ENCODE results near the gene GMDS. TPM values are rescaled to one million over a fixed set of nuclear protein-coding genes. Genes with fewer than 3 reads are reported as not detected.

GMDS gene
- total RNA-seq, 1 experiment from 2014 or later, result 31.1 TPM

DNA sequence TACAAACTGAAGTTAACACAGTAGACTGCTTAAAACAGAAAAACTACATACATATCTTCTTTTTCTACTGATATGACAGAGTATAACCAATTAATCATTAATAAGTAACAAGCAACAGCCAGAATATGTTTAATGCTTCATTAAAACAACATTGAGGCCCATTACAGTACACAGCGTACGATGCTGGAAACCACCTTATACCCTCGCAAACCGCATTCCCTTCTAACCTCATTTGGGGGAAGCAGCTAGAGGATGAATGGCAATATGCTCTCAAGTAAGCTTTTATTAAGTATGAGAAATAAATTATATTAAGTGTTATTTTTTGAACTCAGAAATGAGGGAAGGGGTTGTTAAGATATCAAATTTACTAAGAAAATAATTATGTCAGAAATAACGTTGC lies 142.4 kb downstream of the GMDS start:
- Mint-ChIP-seq H3K4me1 (ENCODE audit: low read depth, unreplicated experiment) (peaks cover 7% of the 10 kb centered on the region), H3K36me3 (ENCODE audit: insufficient read depth, unreplicated experiment) (no peaks in the 10 kb centered on the region), H3K27ac (ENCODE audit: unreplicated experiment) (no peak overlapping the region), H3K4me3 (ENCODE audit: unreplicated experiment) (no peak overlapping the region), H3K27me3 (ENCODE audit: insufficient read depth, unreplicated experiment) (no peaks in the 10 kb centered on the region), H3K9me3 (ENCODE audit: unreplicated experiment) (no peaks in the 10 kb centered on the region)
- no peaks in the 10 kb centered on the region for H3K36me3 ChIP-seq (ENCODE audit: control insufficient read depth, insufficient read depth, low read length)
- no TSS peak for BruUV-seq (replicated peaks)
- ChIA-PET CTCF (no interaction called here), POLR2A (no interaction called here)
- no peak overlapping the region for H3K4me3 ChIP-seq (ENCODE audit: low read depth, low read length)
- no peak for DNase-seq
- TF ChIP-seq, protein P1, sequence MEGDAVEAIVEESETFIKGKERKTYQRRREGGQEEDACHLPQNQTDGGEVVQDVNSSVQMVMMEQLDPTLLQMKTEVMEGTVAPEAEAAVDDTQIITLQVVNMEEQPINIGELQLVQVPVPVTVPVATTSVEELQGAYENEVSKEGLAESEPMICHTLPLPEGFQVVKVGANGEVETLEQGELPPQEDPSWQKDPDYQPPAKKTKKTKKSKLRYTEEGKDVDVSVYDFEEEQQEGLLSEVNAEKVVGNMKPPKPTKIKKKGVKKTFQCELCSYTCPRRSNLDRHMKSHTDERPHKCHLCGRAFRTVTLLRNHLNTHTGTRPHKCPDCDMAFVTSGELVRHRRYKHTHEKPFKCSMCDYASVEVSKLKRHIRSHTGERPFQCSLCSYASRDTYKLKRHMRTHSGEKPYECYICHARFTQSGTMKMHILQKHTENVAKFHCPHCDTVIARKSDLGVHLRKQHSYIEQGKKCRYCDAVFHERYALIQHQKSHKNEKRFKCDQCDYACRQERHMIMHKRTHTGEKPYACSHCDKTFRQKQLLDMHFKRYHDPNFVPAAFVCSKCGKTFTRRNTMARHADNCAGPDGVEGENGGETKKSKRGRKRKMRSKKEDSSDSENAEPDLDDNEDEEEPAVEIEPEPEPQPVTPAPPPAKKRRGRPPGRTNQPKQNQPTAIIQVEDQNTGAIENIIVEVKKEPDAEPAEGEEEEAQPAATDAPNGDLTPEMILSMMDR (IDR thresholded peaks at IDR 0.05; ENCODE audit: insufficient read depth in 1 of 2, low read depth in 1 of 2, low read length in 1 of 2, severe bottlenecking in 1 of 2, unreplicated experiment in 1 of 2), result no peak
- H3K27me3 ChIP-seq (replicated peaks; ENCODE audit: control insufficient read depth, insufficient read depth, low read length), result no peaks in the 10 kb centered on the region
- intact Hi-C loops (cut with micrococcal nuclease; ENCODE audit: unreplicated experiment), result loop anchor here (10.0 kb wide), 1 partner anchor 92 kb away; no protein-coding TSS in a partner anchor
- no peaks in the 10 kb centered on the region for H3K4me1 ChIP-seq
- H3K9me3 ChIP-seq, result no peaks in the 10 kb centered on the region

DNA sequence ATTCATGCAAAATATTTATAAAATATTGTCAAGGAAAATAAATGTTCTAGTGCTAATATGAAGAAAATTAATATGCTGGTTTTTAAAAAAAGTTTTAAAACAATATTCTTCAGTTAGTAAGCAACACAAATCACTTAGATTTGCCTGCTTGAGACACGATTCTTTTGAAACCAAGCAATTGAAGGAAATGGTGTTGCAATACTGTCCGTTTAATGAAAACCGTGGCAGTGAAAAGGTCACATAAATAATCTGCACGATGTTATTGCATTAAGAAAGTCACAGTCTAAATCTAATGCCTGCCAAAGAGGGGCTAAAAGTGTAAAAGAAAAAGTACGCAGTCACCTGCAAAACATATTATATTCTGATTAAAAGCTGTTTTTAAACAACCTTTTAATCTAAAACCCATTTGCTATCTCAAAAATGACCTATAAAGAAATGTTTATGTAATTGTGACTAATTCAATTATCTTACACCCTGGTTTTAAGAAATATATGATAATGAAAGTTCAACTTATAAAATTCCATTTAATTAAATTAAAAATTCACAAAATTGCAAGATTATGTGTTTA lies 143.0 kb downstream of the GMDS start:
- Mint-ChIP-seq H3K27me3 (ENCODE audit: insufficient read depth, unreplicated experiment) (no peaks in the 10 kb centered on the region), H3K9me3 (ENCODE audit: unreplicated experiment) (no peaks in the 10 kb centered on the region), H3K27ac (ENCODE audit: unreplicated experiment) (no peak overlapping the region), H3K36me3 (ENCODE audit: insufficient read depth, unreplicated experiment) (no peaks in the 10 kb centered on the region), H3K4me1 (ENCODE audit: low read depth, unreplicated experiment) (peaks cover 7% of the 10 kb centered on the region), H3K4me3 (ENCODE audit: unreplicated experiment) (no peak overlapping the region)
- no peaks in the 10 kb centered on the region for H3K36me3 ChIP-seq (ENCODE audit: control insufficient read depth, insufficient read depth, low read length)
- TF ChIP-seq, protein P1 (IDR thresholded peaks at IDR 0.05; ENCODE audit: insufficient read depth in 1 of 2, low read depth in 1 of 2, low read length in 1 of 2, severe bottlenecking in 1 of 2, unreplicated experiment in 1 of 2), result no peak
- BruUV-seq (replicated peaks), result no TSS peak
- no peak overlapping the region for H3K4me3 ChIP-seq (ENCODE audit: low read depth, low read length)
- DNase-seq, result no peak
- intact Hi-C loops (cut with micrococcal nuclease; ENCODE audit: unreplicated experiment), result loop anchor here (10.0 kb wide), 1 partner anchor 92 kb away; no protein-coding TSS in a partner anchor
- CTCF ChIA-PET, result no interaction called here
- H3K27me3 ChIP-seq (replicated peaks; ENCODE audit: control insufficient read depth, insufficient read depth, low read length), result no peaks in the 10 kb centered on the region
- no peaks in the 10 kb centered on the region for H3K4me1 ChIP-seq
- POLR2A ChIA-PET, result no interaction called here
- H3K9me3 ChIP-seq, result no peaks in the 10 kb centered on the region

DNA sequence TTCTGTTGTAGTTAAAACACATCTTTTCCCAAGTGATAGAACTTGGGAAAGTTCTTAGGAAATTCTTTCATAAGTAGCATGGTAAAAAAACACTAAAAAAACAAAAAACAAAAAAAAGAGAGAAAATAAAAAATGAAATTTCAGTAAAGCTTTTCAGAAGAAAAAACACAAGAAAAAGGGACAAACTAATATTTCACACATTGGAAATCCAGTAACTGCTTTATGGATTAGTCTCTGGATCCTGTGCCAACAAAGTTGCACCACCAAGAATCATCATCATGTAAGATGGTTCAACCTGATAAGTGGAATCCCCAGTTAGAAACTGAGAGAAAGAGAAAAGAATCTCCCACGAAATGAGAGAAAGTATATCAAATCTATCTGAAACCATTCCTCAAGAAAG lies 144.2 kb downstream of the GMDS start:
- Mint-ChIP-seq H3K4me1 (ENCODE audit: low read depth, unreplicated experiment) (peaks cover 7% of the 10 kb centered on the region), H3K27ac (ENCODE audit: unreplicated experiment) (no peak overlapping the region), H3K9me3 (ENCODE audit: unreplicated experiment) (no peaks in the 10 kb centered on the region), H3K27me3 (ENCODE audit: insufficient read depth, unreplicated experiment) (no peaks in the 10 kb centered on the region), H3K36me3 (ENCODE audit: insufficient read depth, unreplicated experiment) (no peaks in the 10 kb centered on the region), H3K4me3 (ENCODE audit: unreplicated experiment) (no peak overlapping the region)
- POLR2A ChIA-PET, result no interaction called here
- Histone ChIP-seq H3K36me3 (ENCODE audit: control insufficient read depth, insufficient read depth, low read length) (no peaks in the 10 kb centered on the region), H3K4me3 (ENCODE audit: low read depth, low read length) (no peak overlapping the region), H3K9me3 (no peaks in the 10 kb centered on the region), H3K27me3 (replicated peaks; ENCODE audit: control insufficient read depth, insufficient read depth, low read length) (no peaks in the 10 kb centered on the region), H3K4me1 (no peaks in the 10 kb centered on the region)
- DNase-seq, result no peak
- intact Hi-C loops (cut with micrococcal nuclease; ENCODE audit: unreplicated experiment), result loop anchor here (10.0 kb wide), 1 partner anchor 94 kb away; no protein-coding TSS in a partner anchor
- BruUV-seq (replicated peaks), result no TSS peak
- TF ChIP-seq, protein P1 (IDR thresholded peaks at IDR 0.05; ENCODE audit: insufficient read depth in 1 of 2, low read depth in 1 of 2, low read length in 1 of 2, severe bottlenecking in 1 of 2, unreplicated experiment in 1 of 2), result no peak
- CTCF ChIA-PET, result no interaction called here

All from Caco-2 (cell line).